Activated naive CD8-positive, alpha-beta T cell treated with anti-CD3 and anti-CD28 coated beads, Interleukin-2, amount 50 U/mL, for 24 hours (primary cell): ENCODE data around the gene TMEFF2.
"Not testable (repeated sequence)": the region's sequence is repeated elsewhere in the genome, so short reads cannot be mapped to it uniquely, and the experiment has no call there.

Experiments used
- ATAC-seq: fragments of 150-1000 bp; cut with Tn5 transposase; one replicate; pipeline ENCODE4 v1.10.0; 2021
- DNase-seq: peaks from one replicate; pipeline ENCODE4 v3.0.0; 2021
- H3K27ac Mint-ChIP-seq: one replicate; pipeline ENCODE4 v1.8.0; 2021; ENCODE audit warnings: mild to moderate bottlenecking, mixed read lengths
- H3K27me3 Mint-ChIP-seq: one replicate; pipeline ENCODE4 v1.8.0; 2021; ENCODE audit warnings: mixed read lengths
- H3K36me3 Mint-ChIP-seq: one replicate; pipeline ENCODE4 v1.8.0; 2021; ENCODE audit warnings: low read depth, mixed read lengths
- H3K4me1 Mint-ChIP-seq: one replicate; pipeline ENCODE4 v1.8.0; 2021; ENCODE audit warnings: mixed read lengths
- H3K4me3 Mint-ChIP-seq: one replicate; pipeline ENCODE4 v1.8.0; 2021; ENCODE audit warnings: mild to moderate bottlenecking, moderate library complexity, mixed read lengths
- H3K9me3 Mint-ChIP-seq: one replicate; pipeline ENCODE4 v1.8.0; 2021; ENCODE audit warnings: mixed read lengths

The TMEFF2 gene

GRCh38 chr2:192155511-192156118, 39.1 kb downstream of the TMEFF2 start:
- Mint-ChIP-seq H3K27ac (no peak overlapping the region), H3K9me3 (no peaks in the 10 kb centered on the region), H3K36me3 (no peaks in the 10 kb centered on the region), H3K4me1 (peaks cover 4% of the 10 kb centered on the region), H3K4me3 (no peak overlapping the region), H3K27me3 (peaks cover 2% of the 10 kb centered on the region)
- ATAC-seq: no peak
- no peak for DNase-seq

- peaks cover 5% of the 10 kb centered on the region for H3K27me3 Mint-ChIP-seq
Observed at GRCh38 chr2:192153561-192153960, 41.2 kb downstream of the TMEFF2 start.

GRCh38 chr2:192151853-192152252, 42.9 kb downstream of the TMEFF2 start:
- no peak for DNase-seq
- ATAC-seq: no peak
- peaks cover 5% of the 10 kb centered on the region for H3K27me3 Mint-ChIP-seq
- H3K4me3 Mint-ChIP-seq: no peak overlapping the region
- H3K36me3 Mint-ChIP-seq: no peaks in the 10 kb centered on the region
- H3K9me3 Mint-ChIP-seq: no peaks in the 10 kb centered on the region
- peaks cover 4% of the 10 kb centered on the region for H3K4me1 Mint-ChIP-seq
- H3K27ac Mint-ChIP-seq: no peak overlapping the region

More at GRCh38 chr2:192153561-192153960, 41.2 kb downstream of the TMEFF2 start:
- Mint-ChIP-seq H3K27ac (no peak overlapping the region), H3K9me3 (no peaks in the 10 kb centered on the region), H3K4me1 (peaks cover 4% of the 10 kb centered on the region), H3K36me3 (no peaks in the 10 kb centered on the region), H3K4me3 (no peak overlapping the region)
- DNase-seq: no peak
- no peak for ATAC-seq

GRCh38 chr2:192150166-192150565, 44.6 kb downstream of the TMEFF2 start:
- Mint-ChIP-seq H3K9me3 (no peaks in the 10 kb centered on the region), H3K4me1 (peaks cover under 1% of the 10 kb centered on the region), H3K4me3 (no peak overlapping the region), H3K27me3 (peaks cover 5% of the 10 kb centered on the region), H3K27ac (no peak overlapping the region), H3K36me3 (no peaks in the 10 kb centered on the region)
- DNase-seq: no peak
- no peak for ATAC-seq

GRCh38 chr2:192148620-192149321, 46.0 kb downstream of the TMEFF2 start:
- Mint-ChIP-seq H3K36me3 (no peaks in the 10 kb centered on the region), H3K27ac (no peak overlapping the region), H3K27me3 (peaks cover 5% of the 10 kb centered on the region), H3K9me3 (no peaks in the 10 kb centered on the region), H3K4me1 (no peaks in the 10 kb centered on the region), H3K4me3 (no peak overlapping the region)
- no peak for ATAC-seq
- no peak for DNase-seq

GRCh38 chr2:192148241-192148619, 46.5 kb downstream of the TMEFF2 start:
- DNase-seq (no peak), ATAC-seq (no peak)
- no peaks in the 10 kb centered on the region for H3K4me1 Mint-ChIP-seq
- H3K36me3 Mint-ChIP-seq: no peaks in the 10 kb centered on the region
- no peaks in the 10 kb centered on the region for H3K9me3 Mint-ChIP-seq
- peaks cover 5% of the 10 kb centered on the region for H3K27me3 Mint-ChIP-seq
- no peak overlapping the region for H3K27ac Mint-ChIP-seq
- no peak overlapping the region for H3K4me3 Mint-ChIP-seq

- ATAC-seq (peak; percentile 52), DNase-seq (no peak)
- H3K27ac Mint-ChIP-seq: no peak overlapping the region
- peaks cover 6% of the 10 kb centered on the region for H3K27me3 Mint-ChIP-seq
- H3K4me3 Mint-ChIP-seq: no peak overlapping the region
- H3K36me3 Mint-ChIP-seq: no peaks in the 10 kb centered on the region
- no peaks in the 10 kb centered on the region for H3K9me3 Mint-ChIP-seq
- H3K4me1 Mint-ChIP-seq: no peaks in the 10 kb centered on the region
Observed at GRCh38 chr2:192146069-192147015, 48.4 kb downstream of the TMEFF2 start.

- no peak overlapping the region for H3K27ac Mint-ChIP-seq
- DNase-seq (no peak), ATAC-seq (no peak)
- H3K27me3 Mint-ChIP-seq: peaks cover 5% of the 10 kb centered on the region
- H3K36me3 Mint-ChIP-seq: no peaks in the 10 kb centered on the region
- H3K9me3 Mint-ChIP-seq: no peaks in the 10 kb centered on the region
- H3K4me3 Mint-ChIP-seq: no peak overlapping the region
- H3K4me1 Mint-ChIP-seq: no peaks in the 10 kb centered on the region
Observed at GRCh38 chr2:192145496-192145895, 49.2 kb downstream of the TMEFF2 start.

- DNase-seq: no peak
- Mint-ChIP-seq H3K9me3 (no peaks in the 10 kb centered on the region), H3K27ac (no peak overlapping the region), H3K36me3 (no peaks in the 10 kb centered on the region), H3K4me3 (no peak overlapping the region), H3K4me1 (no peaks in the 10 kb centered on the region), H3K27me3 (peaks cover 3% of the 10 kb centered on the region)
- no peak for ATAC-seq
Observed at GRCh38 chr2:192140236-192140839, 54.4 kb downstream of the TMEFF2 start.

GRCh38 chr2:192139813-192140212, 54.9 kb downstream of the TMEFF2 start:
- no peaks in the 10 kb centered on the region for H3K4me1 Mint-ChIP-seq
- no peaks in the 10 kb centered on the region for H3K36me3 Mint-ChIP-seq
- no peaks in the 10 kb centered on the region for H3K9me3 Mint-ChIP-seq
- H3K4me3 Mint-ChIP-seq: no peak overlapping the region
- peaks cover 3% of the 10 kb centered on the region for H3K27me3 Mint-ChIP-seq
- no peak for DNase-seq
- no peak overlapping the region for H3K27ac Mint-ChIP-seq
- no peak for ATAC-seq

- Mint-ChIP-seq H3K4me3 (no peak overlapping the region), H3K9me3 (no peaks in the 10 kb centered on the region), H3K27me3 (peaks cover 3% of the 10 kb centered on the region), H3K4me1 (no peaks in the 10 kb centered on the region), H3K27ac (no peak overlapping the region), H3K36me3 (no peaks in the 10 kb centered on the region)
- ATAC-seq (no peak), DNase-seq (no peak)
Observed at GRCh38 chr2:192137451-192137850, 57.3 kb downstream of the TMEFF2 start.

GRCh38 chr2:192132604-192133003, 62.1 kb downstream of the TMEFF2 start:
- ATAC-seq, H3K27ac Mint-ChIP-seq, H3K27me3 Mint-ChIP-seq, DNase-seq, H3K4me3 Mint-ChIP-seq, H3K4me1 Mint-ChIP-seq, H3K9me3 Mint-ChIP-seq, H3K36me3 Mint-ChIP-seq: not testable (repeated sequence)

GRCh38 chr2:192130312-192130711, 64.4 kb downstream of the TMEFF2 start:
- not testable (repeated sequence) for H3K27ac Mint-ChIP-seq, H3K27me3 Mint-ChIP-seq, H3K4me1 Mint-ChIP-seq, H3K36me3 Mint-ChIP-seq, H3K4me3 Mint-ChIP-seq, ATAC-seq, DNase-seq, H3K9me3 Mint-ChIP-seq

- no peak for ATAC-seq
- Mint-ChIP-seq H3K4me3 (no peak overlapping the region), H3K27me3 (peaks cover 4% of the 10 kb centered on the region)
Observed at GRCh38 chr2:192128655-192129054, 66.1 kb downstream of the TMEFF2 start.

More at GRCh38 chr2:192128655-192129054, 66.1 kb downstream of the TMEFF2 start:
- H3K9me3 Mint-ChIP-seq: no peaks in the 10 kb centered on the region
- no peak for DNase-seq
- H3K36me3 Mint-ChIP-seq: no peaks in the 10 kb centered on the region
- no peaks in the 10 kb centered on the region for H3K4me1 Mint-ChIP-seq
- no peak overlapping the region for H3K27ac Mint-ChIP-seq
